ENCODE measurements around the gene TBC1D23.
"Not testable (repeated sequence)": the region's sequence is repeated elsewhere in the genome, so short reads cannot be mapped to it uniquely, and the experiment has no call there.

The TBC1D23 gene

GRCh38 chr3:100310355-100310965 lies 49.7 kb downstream of the TBC1D23 start:
- DNase-seq = no peak

- no peak for DNase-seq
Measured at GRCh38 chr3:100311011-100311410, 50.2 kb downstream of the TBC1D23 start.

- DNase-seq = peak; percentile 67
Measured at GRCh38 chr3:100316641-100317069, 55.9 kb downstream of the TBC1D23 start.

- DNase-seq = no peak
Measured at GRCh38 chr3:100317912-100318311, 57.1 kb downstream of the TBC1D23 start.

GRCh38 chr3:100319951-100320350 lies 59.2 kb downstream of the TBC1D23 start:
- no peak for DNase-seq

GRCh38 chr3:100324044-100324443 lies 63.3 kb downstream of the TBC1D23 start:
- no peak for DNase-seq

- DNase-seq = no peak
Measured at GRCh38 chr3:100325827-100326226, 65.0 kb downstream of the TBC1D23 start.

GRCh38 chr3:100327377-100327776 lies 66.6 kb downstream of the TBC1D23 start:
- not testable (repeated sequence) for DNase-seq

- no peak for DNase-seq
Measured at GRCh38 chr3:100329800-100330489, 69.2 kb downstream of the TBC1D23 start.

GRCh38 chr3:100330651-100331050 lies 69.9 kb downstream of the TBC1D23 start:
- no peak for DNase-seq

GRCh38 chr3:100331660-100332059 lies 70.9 kb downstream of the TBC1D23 start:
- no peak for DNase-seq

- no peak for DNase-seq
Measured at GRCh38 chr3:100333051-100333450, 72.3 kb downstream of the TBC1D23 start.

- no peak for DNase-seq
Measured at GRCh38 chr3:100333970-100334487, 73.2 kb downstream of the TBC1D23 start.

- DNase-seq = peak; percentile 80
Measured at GRCh38 chr3:100334488-100335351, 73.9 kb downstream of the TBC1D23 start, which contains the start of gene NIT2. Gene NIT2, plus strand, starts transcription at chr3:100334757. Its CDS starts 35 bp downstream, at chr3:100334792.

- DNase-seq = peak; percentile 19
Measured at GRCh38 chr3:100335434-100335833, 74.6 kb downstream of the TBC1D23 start.

- not testable (repeated sequence) for DNase-seq
Measured at GRCh38 chr3:100336229-100336628, 75.4 kb downstream of the TBC1D23 start.

GRCh38 chr3:100338911-100339310 lies 78.1 kb downstream of the TBC1D23 start:
- no peak for DNase-seq

- no peak for DNase-seq
Measured at GRCh38 chr3:100339786-100340185, 79.0 kb downstream of the TBC1D23 start.

GRCh38 chr3:100340527-100340926 lies 79.7 kb downstream of the TBC1D23 start:
- no peak for DNase-seq

- DNase-seq = no peak
Measured at GRCh38 chr3:100348727-100349126, 87.9 kb downstream of the TBC1D23 start.

GRCh38 chr3:100351770-100352169 lies 91.0 kb downstream of the TBC1D23 start:
- not testable (repeated sequence) for DNase-seq

GRCh38 chr3:100352296-100353231 lies 91.8 kb downstream of the TBC1D23 start:
- DNase-seq = no peak

Measured in CD4-positive, alpha-beta T cell treated with Interleukin-12 subunit alpha and Interleukin-12 subunit beta, for 1 hour (primary cell).